Bronchial epithelial cell (primary cell): ENCODE results near the gene UBE2H. TPM values are rescaled to one million over a fixed set of nuclear protein-coding genes. Genes with fewer than 3 reads are reported as not detected.
A peak's percentile ranks its signal among the peaks of the same experiment; 100 is the strongest.

Experiments
- DNase-seq: peaks from one replicate; pipeline ENCODE4 v3.0.0-alpha.2; 2010; ENCODE audit warnings: low read depth
- FAIRE-seq: peaks from 2 replicates; lab custom pipeline; 2011; peaks lifted over from hg19 to GRCh38; lab: Jason Lieb, UNC
- H3K27me3 ChIP-seq: 2 replicates; pipeline ENCODE4 v1.5.1; 2011; ENCODE audit warnings: low read length; ENCODE audit not compliant: control insufficient read depth, insufficient read depth
- H3K36me3 ChIP-seq: 2 replicates; pipeline ENCODE4 v1.5.1; 2011; ENCODE audit warnings: low read length; ENCODE audit not compliant: control insufficient read depth, insufficient read depth
- H3K4me3 ChIP-seq: 2 replicates; pipeline ENCODE4 v1.5.1; 2011; ENCODE audit warnings: mild to moderate bottlenecking, low read depth, low read length, control low read depth
- total RNA-seq: library from RNA; depleted of rRNA; stranded (reverse); fragments of >200 nt; gene quantifications from 2 replicates; pipeline ENCODE4 v1.2.1, GENCODE V29; 2014
- TF ChIP-seq, protein P1 (sequence below): IDR thresholded peaks from 2 replicates; pipeline ENCODE4 v1.5.1; 2011; ENCODE audit warnings: mild to moderate bottlenecking, moderate library complexity, low read length, control low read depth, inconsistent platforms; ENCODE audit not compliant: insufficient read depth, severe bottlenecking

Gene UBE2H
- total RNA-seq, 1 donor from 2014 or later = 50.0 TPM

DNA sequence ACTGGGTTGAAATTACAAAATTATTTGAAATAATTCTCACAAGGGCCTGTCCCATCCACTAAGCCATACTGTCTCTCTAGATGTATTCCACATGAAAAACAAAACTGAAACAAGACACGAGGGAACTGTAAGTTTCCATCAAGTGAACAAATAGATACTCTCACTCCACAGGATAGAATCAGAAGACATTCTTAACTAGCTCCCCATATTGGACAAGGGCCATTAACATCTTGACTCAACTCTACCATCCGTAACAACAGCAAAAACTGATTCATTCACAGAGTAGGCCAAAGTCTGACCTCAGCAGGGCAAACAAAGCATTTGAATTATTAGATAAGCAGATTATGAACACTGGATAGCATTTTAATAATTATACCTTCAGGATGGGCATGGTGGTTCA lies 29.1 kb downstream of the UBE2H start:
- no peak for FAIRE-seq
- Histone ChIP-seq H3K27me3 (no peaks in the 10 kb centered on the region), H3K4me3 (no peak overlapping the region), H3K36me3 (peaks cover 8% of the 10 kb centered on the region)
- TF ChIP-seq, protein P1, sequence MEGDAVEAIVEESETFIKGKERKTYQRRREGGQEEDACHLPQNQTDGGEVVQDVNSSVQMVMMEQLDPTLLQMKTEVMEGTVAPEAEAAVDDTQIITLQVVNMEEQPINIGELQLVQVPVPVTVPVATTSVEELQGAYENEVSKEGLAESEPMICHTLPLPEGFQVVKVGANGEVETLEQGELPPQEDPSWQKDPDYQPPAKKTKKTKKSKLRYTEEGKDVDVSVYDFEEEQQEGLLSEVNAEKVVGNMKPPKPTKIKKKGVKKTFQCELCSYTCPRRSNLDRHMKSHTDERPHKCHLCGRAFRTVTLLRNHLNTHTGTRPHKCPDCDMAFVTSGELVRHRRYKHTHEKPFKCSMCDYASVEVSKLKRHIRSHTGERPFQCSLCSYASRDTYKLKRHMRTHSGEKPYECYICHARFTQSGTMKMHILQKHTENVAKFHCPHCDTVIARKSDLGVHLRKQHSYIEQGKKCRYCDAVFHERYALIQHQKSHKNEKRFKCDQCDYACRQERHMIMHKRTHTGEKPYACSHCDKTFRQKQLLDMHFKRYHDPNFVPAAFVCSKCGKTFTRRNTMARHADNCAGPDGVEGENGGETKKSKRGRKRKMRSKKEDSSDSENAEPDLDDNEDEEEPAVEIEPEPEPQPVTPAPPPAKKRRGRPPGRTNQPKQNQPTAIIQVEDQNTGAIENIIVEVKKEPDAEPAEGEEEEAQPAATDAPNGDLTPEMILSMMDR = no peak
- DNase-seq = peak; percentile 67

DNA sequence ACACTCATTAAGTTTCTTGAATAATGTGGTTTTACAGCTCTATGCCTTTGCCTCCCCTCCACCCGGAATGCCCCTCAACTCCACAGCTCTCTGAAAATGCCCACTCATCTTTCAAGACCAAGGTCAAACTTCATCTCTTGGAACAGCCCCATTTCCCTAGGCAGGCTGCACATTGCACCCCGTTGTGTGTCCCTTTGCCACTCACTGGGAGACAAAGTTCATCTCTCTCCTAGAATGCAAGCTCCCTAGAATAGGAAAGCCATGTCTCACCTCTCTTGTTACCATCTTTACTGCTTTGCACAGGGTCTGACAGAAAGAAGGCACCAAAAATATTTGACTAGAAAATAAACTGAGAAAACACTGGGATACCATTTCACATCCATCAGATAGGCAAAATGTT lies 33.3 kb downstream of the UBE2H start:
- TF ChIP-seq, protein P1 = no peak
- DNase-seq (no peak), FAIRE-seq (no peak)
- Histone ChIP-seq H3K4me3 (no peak overlapping the region), H3K27me3 (no peaks in the 10 kb centered on the region), H3K36me3 (peaks cover 5% of the 10 kb centered on the region)

DNA sequence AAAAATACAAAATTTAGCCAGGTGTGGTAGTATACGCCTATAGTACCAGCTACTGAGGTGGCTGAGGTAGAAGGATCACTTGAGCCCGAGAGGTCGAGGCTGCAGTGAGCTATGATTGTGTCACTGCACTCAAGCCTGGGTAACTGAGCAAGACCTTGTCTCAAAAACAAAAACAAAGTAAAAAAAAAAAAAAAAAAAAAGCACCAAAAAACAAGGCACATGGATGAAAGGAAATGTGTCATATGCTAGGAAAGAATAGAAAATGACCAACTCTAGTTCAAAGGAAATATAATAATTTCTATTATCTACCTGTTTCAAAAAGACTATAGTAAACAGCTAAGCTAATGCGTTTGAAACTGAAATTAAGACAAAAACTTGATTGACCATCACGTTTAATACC lies 33.8 kb downstream of the UBE2H start:
- FAIRE-seq = no peak
- TF ChIP-seq, protein P1 = no peak

DNA sequence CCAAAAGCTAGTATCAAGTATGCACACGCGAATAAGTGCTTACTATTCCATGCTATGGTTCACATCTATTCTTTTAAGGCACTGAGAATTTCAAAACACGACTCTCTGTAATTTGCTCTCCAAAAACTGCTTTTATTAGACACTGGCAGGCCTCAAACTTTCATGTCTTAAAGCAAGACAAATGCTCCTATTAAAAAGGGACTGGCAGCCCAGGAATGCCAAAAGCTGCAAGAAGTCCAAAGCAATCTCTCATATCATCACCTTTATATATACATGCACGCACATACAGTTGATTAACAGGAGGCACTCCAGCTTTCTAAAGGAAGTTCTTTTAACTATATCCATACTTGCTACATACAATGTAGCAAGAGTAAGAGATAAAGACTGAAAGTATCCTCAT lies 34.8 kb downstream of the UBE2H start:
- no peak for FAIRE-seq
- DNase-seq = no peak
- Histone ChIP-seq H3K36me3 (peaks cover 5% of the 10 kb centered on the region), H3K4me3 (no peak overlapping the region), H3K27me3 (no peaks in the 10 kb centered on the region)
- TF ChIP-seq, protein P1 = no peak

More for the DNA sequence above, 33.8 kb downstream of the UBE2H start:
- no peak overlapping the region for H3K4me3 ChIP-seq
- no peaks in the 10 kb centered on the region for H3K27me3 ChIP-seq
- H3K36me3 ChIP-seq = peaks cover 5% of the 10 kb centered on the region
- DNase-seq = no peak

DNA sequence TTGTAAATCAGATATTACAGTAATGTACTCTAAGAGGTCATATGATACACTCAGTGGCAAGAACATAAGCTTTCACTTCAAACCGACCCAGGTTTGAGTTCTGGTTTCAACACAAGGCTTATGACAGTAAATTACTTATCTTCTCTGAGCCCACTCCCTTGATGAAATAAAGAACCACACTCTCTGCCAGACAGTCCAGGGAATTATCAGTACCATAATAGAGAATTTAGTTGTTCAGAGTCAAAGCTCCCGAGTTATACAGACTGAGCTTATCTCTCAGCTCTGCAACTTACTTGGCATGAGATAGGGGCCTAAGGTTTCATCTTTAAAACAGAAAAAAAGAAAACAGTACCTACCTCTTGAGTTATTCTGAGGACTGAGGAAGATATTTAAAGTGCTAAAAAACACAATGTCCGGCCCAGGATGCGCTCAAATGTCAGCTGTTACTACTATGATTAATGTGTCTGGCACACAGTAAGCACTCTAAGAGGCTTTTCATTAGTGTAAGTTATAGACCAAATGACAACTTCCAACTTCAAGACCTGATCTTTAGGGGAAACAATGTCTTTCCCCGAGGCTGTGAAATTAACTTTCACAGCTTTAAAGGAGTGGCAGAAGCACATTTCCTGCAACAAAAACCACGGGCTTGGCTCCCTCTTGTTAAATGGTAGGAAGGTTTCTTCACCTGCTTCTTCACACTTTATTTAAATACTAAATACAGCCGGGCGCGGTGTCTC lies 38.1 kb downstream of the UBE2H start:
- H3K4me3 ChIP-seq = no peak overlapping the region
- TF ChIP-seq, protein P1 = no peak
- DNase-seq (no peak), FAIRE-seq (no peak)
- H3K36me3 ChIP-seq = peaks cover 9% of the 10 kb centered on the region
- H3K27me3 ChIP-seq = no peaks in the 10 kb centered on the region

DNA sequence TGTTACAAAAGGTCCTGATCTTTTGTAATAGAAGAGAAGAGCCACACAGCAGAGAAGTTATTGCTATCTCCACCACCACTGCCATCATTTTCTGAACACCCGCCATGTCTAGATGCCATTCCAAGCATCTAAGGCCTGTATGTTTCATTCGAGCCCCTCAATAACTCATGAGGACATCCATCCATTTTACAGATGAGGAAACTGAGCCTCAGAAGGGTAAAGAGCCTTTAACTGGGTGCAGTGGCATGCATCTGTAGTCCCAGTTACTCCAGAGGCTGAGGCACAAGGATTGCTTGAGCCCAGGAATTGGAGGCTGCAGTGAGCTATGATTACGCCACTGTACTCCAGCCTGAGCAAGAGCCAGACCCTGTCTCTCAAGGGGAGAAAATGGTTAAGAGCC lies 39.3 kb downstream of the UBE2H start:
- H3K36me3 ChIP-seq = peaks cover 7% of the 10 kb centered on the region
- no peak for DNase-seq
- no peak overlapping the region for H3K4me3 ChIP-seq
- FAIRE-seq = no peak
- no peaks in the 10 kb centered on the region for H3K27me3 ChIP-seq
- TF ChIP-seq, protein P1 = no peak
